IPS-NIHi11 (cell line): ENCODE measurements around the gene B4GALT2.

Experiments
- DNase-seq: peaks from one replicate; pipeline ENCODE4 v3.0.0; 2012; ENCODE audit warnings: mixed read lengths, low spot score

Gene B4GALT2

DNA sequence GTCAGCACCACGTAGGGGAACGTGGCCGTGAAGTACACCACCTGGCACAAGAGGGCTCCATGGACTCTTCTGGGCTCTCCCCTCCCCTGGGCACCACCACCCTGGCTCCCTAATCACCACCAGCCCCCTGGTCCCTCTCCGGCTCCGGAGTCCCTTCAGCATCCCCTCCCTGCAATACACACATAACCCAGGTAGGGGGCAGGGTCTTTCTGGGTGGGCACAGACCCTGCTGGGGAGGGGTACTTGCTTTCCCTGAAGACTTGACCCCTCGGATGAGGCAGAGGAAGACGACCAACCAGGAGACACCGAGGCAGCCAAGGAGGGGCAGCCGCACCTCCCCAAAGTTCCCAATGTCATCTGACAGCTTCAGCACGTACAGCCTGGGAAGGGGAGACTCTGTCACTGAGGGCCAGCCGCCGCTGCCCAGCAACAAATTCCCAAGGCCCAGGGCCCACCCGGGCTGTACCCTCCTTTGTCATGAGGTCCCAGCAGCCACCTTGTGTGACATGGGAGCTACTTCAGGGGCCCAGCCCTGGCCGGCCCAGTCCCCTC, 23.7 kb downstream of the B4GALT2 start:
- DNase-seq, result peak; percentile 66

DNA sequence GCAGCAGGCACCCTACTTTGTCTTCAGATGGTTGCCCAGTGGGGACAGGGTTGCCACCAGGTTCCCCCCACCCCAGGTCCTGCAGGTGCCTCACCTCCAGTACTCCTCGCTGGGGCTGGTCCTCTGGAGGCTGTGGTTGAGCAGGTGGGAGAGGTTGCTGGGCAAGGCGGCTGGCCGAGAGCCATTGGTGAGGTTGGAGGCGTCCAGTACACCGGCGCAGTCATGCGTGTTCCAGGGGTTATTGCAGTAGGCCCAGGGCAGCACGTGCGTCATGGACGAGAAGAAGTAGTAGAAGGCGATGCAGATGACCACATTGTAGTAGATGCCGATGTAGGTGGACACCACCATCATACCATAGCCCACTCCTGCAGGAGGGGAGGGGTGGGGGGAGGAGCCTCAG, 29.2 kb downstream of the B4GALT2 start:
- no peak for DNase-seq

DNA sequence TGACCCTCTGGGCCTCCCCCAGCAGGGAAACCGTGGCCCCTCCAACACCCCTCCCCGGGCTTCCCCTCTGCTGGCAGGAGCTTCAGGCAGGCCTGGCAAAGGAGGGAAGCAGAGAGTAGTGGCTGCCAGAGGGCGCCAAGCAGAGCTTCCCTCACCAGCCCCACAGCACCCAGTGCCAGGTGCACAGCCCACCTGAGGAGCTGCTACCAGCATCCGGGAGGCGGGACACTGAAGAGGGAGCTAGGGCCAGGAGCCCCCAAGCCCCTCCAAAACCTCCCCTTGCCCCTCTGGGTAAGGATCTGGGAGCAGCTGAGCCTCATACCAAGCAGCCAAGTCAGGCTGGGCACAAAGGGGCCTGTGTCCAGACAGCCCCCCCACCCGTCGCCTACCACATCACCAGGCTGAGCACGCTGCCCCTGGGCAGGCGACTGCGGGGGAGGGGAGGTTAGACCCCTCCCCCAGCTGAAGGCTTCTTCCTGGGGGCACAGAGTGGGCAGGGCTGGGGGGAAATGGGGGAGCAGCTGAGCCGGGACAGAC, 32.0 kb downstream of the B4GALT2 start:
- no peak for DNase-seq

DNA sequence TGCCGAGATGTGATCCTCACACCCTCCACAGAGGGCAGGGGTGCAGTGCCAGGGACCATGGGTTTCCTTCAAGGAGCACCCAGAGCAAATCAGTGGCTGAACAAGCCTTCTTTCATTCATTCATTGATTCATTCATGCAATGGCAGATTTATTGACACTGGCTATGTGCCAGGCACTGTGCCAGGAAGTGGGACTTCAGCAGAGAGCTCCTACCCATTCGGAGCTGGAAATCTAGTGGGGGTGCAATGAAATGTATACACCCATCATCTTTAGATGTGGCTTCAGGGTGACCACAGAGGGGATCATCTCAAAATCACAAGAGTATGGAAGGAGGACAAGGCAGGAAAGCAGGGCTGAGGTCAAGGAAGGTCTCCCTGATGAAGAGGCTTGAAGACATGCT, 33.4 kb downstream of the B4GALT2 start:
- no peak for DNase-seq

DNA sequence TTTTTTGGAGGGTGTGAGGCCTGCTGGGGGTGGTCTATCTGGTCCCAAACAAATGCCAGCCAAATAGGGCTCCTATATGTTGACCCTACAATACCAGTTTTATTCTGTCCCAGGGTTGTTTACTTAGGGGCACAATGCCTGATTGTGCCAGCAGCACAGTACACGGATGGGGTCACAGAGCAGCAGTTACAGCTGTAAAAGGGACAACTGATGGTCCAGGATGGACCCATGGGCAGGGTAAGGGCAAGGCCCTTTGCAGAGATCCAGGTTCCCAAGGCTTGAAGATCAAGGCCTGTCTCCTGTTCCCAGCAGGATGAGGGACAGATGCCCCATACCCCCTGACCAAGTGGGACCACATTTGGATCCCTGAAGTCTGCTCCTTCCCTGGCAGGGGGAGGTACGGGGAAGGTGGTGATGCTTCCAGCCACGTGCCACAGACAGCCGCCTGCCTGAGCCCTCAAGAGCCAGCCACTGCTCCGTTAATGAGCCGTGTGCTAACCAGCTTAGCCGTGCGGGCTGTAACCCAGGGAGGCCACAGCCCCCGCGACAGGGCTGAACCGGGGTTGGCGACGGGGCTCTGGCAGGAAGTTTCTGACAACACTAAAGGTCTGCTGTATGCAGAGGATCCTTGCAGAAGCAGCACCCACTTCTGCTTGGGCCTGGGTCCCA, 34.1 kb downstream of the B4GALT2 start:
- no peak for DNase-seq

GRCh38 chr1:44013949-44014348, 34.9 kb downstream of the B4GALT2 start:
- DNase-seq, result no peak

- DNase-seq, result no peak
Measured at GRCh38 chr1:44014365-44015104, 35.5 kb downstream of the B4GALT2 start.

GRCh38 chr1:44015206-44015605, 36.2 kb downstream of the B4GALT2 start:
- DNase-seq, result no peak

- no peak for DNase-seq
Measured at GRCh38 chr1:44016041-44016889, 37.3 kb downstream of the B4GALT2 start.

DNA sequence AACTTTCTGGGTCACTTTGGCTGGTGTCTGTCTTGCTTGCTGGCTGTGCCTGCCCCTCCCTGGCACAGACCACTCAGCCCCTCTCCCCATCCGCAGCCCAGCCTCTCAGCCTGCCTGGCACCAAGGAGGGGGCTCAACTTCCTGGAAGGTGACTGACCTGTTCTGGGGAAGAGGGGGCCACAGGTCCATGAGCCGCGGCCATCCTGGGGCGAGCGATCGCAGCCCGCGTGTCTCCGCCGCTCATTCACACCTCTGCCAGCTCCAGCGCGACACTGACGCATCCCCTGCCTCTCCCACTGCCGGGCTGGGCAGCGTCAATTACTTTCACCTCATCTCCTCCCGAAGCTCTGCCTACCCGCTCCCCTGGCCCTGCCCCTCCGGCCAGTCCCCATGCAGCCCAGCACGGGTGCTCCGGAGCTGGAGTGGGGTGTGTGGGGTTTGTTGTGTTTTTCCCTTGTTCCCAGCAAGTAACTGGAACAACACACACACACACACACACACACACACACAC, 37.9 kb downstream of the B4GALT2 start:
- DNase-seq, result no peak

DNA sequence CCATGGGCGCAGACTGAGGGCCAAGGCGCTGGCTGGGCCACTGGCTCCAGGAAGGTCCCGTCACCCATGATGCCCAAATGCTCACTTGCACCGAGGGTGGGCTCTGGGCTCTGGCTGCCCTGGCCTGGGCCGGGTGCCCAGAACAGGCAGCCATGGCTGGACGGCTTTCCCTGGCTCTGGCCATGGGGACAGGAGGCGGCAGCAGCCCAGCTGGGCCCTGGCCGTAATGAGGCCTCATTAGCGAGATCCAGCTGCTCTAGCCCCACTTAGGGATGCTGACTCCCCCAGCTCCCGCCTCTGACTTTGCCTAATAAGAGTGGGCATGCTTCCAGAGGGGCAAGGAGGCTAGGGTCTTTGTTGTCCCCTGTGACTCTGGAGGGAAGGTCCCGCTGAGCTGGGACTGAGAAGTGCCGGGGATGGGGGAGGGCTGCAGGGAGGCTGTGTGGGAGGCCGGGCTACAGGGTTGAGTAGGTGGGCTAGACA, 40.5 kb downstream of the B4GALT2 start:
- DNase-seq, result no peak

- DNase-seq, result no peak
Measured at GRCh38 chr1:44020464-44020863, 41.5 kb downstream of the B4GALT2 start.

DNA sequence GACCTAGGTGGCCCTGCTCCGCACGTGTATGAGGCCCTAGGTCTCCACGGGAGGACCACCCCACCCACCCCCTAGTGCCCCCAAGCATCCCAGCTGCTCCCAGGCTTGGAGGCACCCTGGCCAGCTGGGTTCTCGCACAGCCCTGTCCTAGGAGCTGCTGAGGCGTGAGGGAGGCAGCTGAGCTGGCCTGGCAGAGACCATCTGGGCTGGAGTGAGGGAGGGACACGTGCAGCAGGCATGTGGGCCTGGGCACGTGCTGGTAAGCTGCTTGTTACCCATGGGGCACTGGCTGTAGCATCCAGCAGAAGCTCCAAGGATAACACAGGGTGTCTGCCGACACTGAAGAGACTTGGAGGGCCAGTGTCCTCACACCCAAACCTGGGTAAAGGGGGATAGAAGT, 42.1 kb downstream of the B4GALT2 start:
- DNase-seq, result no peak

DNA sequence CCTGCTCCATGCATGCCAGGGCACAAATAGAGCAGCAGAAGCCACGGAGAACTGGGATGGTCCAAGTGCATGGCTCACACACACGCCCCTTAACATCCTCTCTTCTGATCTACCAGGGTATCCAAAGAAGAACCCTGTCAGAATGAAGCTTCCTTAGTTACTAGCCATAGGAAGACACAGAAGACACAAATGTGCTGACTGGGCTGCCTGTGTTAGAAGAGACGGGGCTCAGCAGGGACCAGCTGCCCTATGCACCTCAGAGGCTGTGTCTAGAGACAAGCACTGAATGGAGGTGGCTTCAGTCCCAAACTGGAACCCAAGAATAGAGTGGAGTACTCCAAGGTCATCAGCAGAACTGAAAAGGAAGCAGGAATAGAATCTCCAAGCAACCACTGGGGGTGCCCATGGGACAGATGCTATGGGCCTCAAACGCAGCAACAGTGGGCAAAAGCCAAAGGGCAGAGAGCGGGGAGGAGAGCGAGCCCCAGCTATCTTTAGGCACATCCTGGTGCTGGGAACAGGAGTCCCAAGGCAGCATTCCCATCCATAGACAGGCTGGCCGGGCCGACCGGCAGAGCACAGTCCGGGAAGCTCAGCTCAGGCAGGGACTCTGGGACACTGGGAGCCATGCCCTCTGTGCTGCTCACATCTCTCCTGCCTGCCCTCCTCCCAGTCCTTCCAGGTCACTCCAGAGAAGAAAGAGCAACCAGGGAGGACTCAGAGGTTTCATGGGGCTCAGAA, 42.7 kb downstream of the B4GALT2 start:
- DNase-seq, result no peak

GRCh38 chr1:44024031-44024902, 45.3 kb downstream of the B4GALT2 start:
- no peak for DNase-seq

DNA sequence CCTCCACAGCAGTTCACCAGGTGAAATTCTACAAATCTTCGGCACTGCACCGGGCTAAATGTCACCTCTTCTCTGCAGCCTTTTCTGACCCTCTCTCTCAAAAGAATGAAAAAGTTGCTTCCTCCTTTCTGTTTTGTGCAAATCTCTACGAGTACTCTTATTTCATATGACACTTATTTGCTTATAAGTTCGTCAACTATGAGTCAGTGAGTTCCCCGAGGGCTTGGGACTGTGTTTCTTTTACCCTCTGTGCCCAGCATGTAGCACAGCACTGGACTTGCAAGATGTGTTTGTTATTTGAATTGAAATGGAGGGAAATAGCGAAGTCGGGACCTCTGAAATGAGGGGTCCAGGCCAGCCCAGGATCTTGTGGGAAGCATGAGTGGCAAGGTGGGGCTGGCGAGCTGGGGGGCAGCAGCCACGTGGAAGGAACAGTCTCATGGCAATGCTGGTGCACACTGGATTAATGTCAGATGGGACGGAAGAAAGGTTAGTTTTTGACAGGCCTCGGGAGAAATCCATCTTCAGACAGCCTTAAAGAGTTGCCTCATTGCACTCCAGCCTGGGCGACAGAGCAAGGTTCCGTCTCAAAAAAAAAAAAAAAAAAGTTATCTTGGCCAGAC, 46.0 kb downstream of the B4GALT2 start:
- no peak for DNase-seq

GRCh38 chr1:44025816-44026215, 46.8 kb downstream of the B4GALT2 start:
- DNase-seq, result no peak

- no peak for DNase-seq
Measured at GRCh38 chr1:44027320-44027719, 48.3 kb downstream of the B4GALT2 start.

DNA sequence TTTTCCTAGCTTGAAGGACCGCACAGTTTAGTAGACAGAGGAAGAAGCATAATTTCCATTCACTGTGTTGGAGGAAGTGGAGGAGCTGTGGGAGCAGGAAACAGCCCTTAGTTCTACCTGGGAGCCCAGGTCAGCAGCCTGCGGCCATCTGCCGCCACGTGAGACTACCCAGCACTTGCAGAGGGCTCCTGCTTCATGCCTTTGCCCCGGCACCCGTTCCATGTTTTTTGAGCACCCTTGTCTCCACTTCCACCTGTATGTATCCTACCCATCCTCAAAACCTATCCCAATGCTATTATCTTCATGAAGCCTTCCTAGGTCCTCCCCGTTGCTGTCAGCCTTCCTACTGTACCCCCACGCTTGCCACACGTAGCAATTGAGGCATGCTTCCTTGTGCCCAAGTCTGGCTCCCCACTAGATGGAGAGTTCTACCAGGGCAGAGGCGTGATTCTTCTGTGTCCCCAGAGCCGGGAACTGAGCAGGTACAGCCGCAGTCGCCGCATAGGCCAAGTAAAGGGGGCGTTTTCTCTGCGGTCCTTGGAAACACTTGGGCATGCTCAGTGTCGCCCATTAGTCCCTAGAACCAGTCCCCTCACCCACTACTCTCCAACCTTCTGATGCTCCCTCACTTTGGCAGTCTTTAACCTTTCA, 50.4 kb downstream of the B4GALT2 start:
- DNase-seq, result peak; percentile 82
